NOMO-1 (cell line): ENCODE measurements around the gene KRT77.
"Not testable (repeated sequence)": the region's sequence is repeated elsewhere in the genome, so short reads cannot be mapped to it uniquely, and the experiment has no call there.

Experiments used
- DNase-seq, 2 experiments: peaks; one replicate each; lab custom pipeline; 2025; ENCODE audit not compliant: unreplicated experiment in 2 of 2; lab: John Stamatoyannopoulos, UW

The KRT77 gene

GRCh38 chr12:52703424-52703823, at the start of gene KRT77:
Gene KRT77 (minus strand): TSS chr12:52703524. CDS start chr12:52703434, 90 bp downstream.
- DNase-seq: no peak

- DNase-seq: no peak
These were observed 49.2 kb upstream of the KRT77 start for GRCh38 chr12:52752516-52752915.

GRCh38 chr12:52751795-52752194, 48.5 kb upstream of the KRT77 start:
- no peak for DNase-seq

DNA sequence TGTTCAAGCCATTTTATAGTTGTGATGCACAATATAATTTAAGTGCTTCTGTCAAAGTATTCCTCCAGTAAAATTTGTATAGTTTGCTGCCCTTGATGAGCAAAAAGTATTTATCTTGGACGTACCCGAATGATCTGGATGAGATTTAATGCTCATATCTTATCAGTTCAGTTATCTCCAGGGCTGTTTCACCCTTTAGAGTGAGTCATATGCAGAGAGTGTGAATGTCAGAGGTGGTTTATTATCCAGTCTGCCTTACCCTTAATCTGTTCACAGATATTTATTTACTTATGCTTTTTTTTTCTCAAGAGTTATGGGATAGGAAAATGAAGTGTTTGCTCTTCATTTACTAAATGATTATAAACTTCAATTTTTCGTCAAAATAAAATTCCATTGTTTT, 47.2 kb upstream of the KRT77 start:
- not testable (repeated sequence) for DNase-seq

DNA sequence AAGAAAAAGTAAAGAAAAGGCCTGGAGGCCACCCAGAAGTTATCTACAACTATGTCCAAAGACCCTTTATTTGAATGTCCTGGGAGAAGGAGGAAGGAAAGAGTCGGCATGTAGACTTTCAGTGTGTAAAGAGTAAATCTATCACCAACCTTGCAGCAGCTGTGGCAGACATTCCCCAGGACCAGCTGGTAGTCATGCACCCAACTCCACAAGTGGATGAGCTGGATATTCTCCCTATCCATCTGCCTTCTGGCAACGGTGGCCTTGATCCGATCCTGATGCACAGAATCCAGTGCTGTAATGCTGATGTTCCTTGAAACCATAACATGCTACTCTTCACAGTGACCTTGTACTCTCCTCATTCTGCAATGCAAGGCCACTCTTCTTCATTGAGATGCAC, 46.5 kb upstream of the KRT77 start:
- DNase-seq: no peak

GRCh38 chr12:52748578-52748977, 45.3 kb upstream of the KRT77 start:
- DNase-seq: no peak

DNA sequence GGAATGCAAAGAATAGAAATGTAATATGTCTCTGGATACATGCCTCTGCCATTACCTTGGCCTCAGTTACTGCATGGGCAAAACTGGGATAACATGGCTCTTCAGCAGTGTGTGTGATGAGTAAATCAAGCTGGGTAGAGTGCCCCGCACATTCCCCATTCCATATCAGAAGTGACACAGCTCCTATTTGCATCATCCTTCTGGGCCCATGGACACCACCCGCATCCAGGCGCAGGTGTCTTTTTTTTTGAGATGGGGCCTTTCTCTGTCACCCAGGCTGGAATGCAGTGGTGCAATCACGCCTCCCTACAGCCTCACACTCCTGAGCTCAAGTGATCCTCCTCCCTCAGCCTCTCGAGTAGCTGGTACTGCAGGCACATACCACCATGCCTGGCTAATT, 42.2 kb upstream of the KRT77 start:
- DNase-seq: no peak

DNA sequence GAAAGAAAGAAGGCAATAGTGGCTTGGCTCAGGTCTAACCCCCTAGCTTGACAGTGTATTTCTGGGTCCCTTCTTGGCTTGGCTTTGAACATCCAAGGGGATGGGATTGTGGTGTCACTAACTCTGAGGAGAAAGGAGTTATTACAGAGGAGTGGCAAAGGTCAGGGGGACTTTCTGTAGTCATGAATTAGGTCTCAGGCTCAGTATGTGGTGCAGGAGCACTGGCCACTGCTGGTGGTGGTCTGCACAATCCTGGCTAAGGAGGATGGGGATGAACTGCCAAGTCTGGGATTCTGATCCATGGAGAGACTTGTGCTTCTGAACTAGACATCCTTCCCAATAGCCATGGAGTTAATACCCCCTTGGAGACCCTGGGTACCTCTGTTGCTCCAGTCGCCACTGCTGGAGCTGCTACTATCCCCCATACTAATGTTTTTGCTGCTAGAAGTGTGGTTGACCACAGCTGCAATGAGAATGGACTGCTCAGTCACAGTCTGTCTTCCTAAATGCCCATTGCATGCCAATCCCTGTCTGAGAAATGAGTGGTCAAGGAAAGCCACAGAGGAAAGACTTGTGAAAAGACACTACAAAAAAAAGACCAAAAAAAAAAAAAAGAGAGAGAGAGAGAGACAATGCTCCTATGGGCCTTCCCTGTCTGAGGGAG, 41.3 kb upstream of the KRT77 start:
- no peak for DNase-seq

DNA sequence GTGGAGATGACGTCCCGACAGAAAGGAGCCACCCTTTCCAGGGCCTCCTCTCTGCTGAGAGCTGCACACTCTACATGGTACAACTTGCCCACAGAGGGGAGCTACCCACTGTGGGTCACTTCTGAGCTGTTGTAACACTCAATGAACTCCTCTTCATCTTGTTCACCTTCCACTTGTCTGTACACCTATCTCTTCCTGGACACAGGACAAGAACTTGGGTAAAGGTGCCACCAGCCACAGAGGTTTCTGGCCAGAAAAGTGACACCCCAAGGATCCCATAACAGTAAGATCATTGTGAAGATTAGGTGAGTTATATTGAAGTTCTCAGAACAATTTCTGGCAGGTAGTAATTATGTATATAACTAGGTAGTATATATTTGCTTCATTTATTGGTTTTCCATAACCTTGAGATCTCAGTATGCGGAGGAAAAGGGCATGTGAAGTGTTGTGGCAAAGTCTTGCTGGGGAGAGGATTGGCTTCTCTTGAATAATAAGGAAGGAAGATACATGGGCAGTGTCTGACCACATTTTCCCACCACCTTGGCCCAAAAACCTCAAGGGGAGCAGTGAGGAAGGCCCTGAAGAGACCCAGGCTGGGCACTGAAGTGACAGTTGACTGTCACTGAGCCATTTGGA, 39.6 kb upstream of the KRT77 start:
- DNase-seq: no peak

- DNase-seq: no peak
These were observed 38.9 kb upstream of the KRT77 start for GRCh38 chr12:52742196-52742580.

- DNase-seq: peak; percentile 25 to 50
These were observed 38.3 kb upstream of the KRT77 start for GRCh38 chr12:52741375-52742195.

DNA sequence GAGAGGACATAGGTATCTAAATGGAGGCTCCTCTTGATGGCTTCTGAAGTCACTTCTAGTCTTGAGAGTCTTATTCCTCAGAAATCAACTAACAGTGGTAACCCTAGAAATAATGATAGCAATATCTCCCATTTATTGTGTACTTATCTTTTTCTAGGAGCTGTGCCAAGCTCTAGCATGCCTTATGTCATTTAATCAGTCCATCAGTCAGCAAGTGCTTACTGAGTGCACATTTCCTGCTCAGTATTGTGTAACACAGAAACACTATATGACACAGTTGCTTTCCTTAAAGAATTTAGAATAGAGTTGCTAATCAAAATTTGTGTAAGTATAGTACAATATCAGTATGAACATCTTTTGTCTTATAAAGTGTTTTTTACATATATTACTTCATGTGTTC, 37.3 kb upstream of the KRT77 start:
- no peak for DNase-seq

GRCh38 chr12:52739963-52740362, 36.6 kb upstream of the KRT77 start:
- DNase-seq: no peak

- no peak for DNase-seq
These were observed 32.7 kb upstream of the KRT77 start for GRCh38 chr12:52735816-52736632.

DNA sequence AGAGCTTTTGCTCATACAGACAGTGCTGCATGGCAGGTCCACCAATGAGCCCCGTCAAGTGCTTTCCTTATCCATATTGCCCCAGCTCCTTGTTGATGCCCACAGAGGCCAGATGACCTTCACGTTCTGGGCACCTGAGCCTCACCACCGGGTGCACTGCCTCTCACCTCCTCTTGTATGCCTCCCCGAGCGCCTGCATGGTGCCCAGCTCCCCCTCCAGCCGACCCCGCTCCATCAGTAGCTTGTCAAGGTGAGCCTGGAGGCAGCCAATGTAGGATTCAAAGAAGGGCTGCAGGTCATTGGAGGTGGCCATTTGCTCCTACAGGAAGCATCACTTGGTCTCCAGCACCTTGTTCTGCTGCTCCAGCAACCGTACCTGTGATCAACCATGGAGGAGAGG, 31.8 kb upstream of the KRT77 start:
- no peak for DNase-seq

- no peak for DNase-seq
These were observed 27.5 kb upstream of the KRT77 start for GRCh38 chr12:52730793-52731192.

DNA sequence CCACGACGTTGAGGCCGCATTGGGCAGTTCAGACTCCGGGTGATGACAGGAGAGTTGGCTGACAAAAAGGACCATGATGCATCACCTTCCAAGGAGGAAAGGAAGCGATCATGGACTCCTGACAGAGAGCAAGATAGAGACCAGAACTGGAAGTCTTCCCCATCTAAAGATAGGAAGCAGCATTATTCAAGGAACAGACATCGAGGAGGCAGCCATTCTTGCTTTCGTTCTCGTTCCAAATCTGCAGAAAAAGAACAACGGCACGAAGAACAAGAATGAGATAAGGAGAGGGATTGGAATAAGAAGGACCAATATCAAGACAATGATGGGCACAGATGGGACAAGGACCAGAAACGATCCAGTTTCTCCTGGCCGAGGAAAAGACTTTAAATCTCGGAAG, 27.1 kb upstream of the KRT77 start:
- DNase-seq: no peak

GRCh38 chr12:52729147-52729546, 25.8 kb upstream of the KRT77 start:
- no peak for DNase-seq

- no peak for DNase-seq
These were observed 25.1 kb upstream of the KRT77 start for GRCh38 chr12:52728374-52728773.

DNA sequence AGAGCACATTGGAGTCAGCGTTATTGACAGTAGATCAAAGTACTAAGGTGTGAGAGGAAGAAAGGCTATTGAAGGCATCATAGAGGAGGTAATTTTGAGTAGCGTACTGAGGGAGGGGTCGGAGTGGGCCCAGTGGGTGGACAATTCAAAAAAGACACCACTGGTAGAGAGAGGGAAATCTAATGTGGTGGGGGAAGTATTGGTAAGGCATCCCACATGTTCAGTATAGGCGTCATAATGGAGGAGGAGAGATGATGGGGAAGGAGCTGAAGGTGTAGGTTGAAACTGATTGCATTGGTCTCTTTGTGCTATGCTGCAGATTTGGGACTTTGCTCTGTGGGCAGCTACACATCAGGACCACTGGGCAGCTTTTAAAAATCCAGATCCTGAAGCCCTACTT, 23.7 kb upstream of the KRT77 start:
- DNase-seq: no peak

DNA sequence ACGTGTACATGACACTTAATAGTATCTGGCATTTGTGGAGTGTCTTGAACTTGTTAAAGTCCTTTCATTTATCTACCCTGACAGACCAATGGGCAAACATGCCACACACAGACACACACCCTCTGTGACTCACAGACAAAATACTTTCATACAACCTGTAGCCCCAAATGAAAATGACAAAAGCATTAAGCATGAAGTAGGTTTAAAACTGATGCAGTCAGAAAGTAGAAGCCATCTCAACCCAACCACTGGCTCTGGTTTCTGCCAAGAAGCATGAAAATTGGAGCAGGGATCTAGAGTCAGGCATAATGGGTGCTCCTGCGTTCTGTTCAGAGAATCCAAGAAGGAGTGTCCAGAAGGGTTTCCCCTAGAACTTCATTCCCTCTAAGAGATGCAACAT, 23.1 kb upstream of the KRT77 start:
- no peak for DNase-seq
